Measurements from ENCODE around the gene PLPP3. TPM values are rescaled to one million over a fixed set of nuclear protein-coding genes. Genes with fewer than 3 reads are reported as not detected.

PLPP3 gene
- total and polyA plus RNA-seq, 2 donors (not counting 1 experiment from before 2014, with no cell fraction given), result 343 to 465 TPM

DNA sequence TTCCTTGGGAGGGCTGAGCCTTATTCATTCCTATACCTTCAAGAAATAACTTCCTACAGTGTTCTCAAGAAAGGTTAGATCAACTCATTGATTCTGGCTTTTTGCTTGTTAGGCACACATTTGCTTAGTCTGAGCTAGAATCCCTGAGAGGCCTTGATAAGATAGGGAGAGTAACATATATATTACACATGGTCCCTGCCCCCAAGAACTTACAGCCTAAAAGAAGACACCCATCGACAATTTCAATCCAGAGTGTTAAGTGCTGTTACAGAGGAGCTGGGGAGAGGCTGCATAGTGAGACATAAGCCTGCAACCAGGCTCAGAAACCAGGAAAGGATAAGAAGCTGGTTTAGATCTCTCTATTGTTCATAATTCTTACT lies 68.7 kb downstream of the PLPP3 start:
- no peak for DNase-seq (ENCODE audit: low read depth in 2 of 2)
- H3K36me3 ChIP-seq (ENCODE audit: control insufficient read depth, insufficient read depth, low read length), result peaks cover 51% of the 10 kb centered on the region
- H3K4me1 ChIP-seq (ENCODE audit: control insufficient read depth, extremely low read depth, insufficient read depth, low read length), result peaks cover 8% of the 10 kb centered on the region

DNA sequence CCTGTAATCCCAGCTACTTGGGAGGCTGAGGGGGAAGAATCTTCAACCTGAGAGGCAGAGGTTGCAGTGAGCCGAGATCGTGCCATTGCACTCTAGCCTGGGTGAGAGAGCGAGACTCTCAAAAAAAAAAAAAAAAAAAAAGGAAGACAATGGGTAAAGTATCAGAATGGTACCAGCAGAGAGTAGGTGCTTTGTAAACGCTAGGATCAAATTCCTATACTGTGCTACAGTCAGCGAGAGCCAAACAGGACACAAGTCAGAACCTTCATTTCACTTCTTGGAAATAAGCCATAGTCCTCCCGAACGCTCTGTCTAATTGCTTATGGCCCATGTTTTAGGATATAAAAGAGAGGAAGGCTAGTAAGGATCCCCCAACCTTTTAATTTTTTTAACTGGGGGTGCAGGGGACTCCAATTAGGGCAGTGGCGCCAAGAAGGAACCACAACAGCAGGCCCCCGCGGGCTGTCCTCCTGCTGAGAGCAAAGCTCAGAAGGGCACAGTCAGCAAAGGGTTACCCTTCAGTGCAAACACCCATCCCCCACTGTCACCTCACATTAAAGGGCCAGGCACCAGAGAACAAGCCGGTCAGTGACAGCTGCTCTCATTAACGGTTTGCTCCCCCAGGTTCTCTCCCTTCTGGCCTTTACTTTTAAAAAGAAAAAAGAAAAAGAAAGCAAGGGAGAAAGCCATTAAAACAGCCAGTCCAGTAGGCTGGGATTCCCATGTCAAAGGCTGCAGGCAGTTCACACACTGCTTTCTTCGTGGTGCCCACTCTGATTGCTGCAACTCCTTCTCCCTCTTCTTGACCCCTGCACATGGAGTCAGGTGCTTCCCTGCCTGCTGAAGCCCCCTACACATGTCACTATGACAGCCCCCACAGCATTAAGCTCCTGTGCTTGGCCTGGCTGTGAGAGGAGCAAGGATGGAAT lies 69.4 kb downstream of the PLPP3 start:
- Histone ChIP-seq H3K9me3 (ENCODE audit: control insufficient read depth, insufficient read depth, low read depth, low read length) (no peaks in the 10 kb centered on the region), H3K4me1 (ENCODE audit: control insufficient read depth, extremely low read depth, insufficient read depth, low read length) (peaks cover 8% of the 10 kb centered on the region), H4K20me1 (ENCODE audit: control insufficient read depth, extremely low read depth, insufficient read depth, low read length) (no peaks in the 10 kb centered on the region), H3K36me3 (ENCODE audit: control insufficient read depth, insufficient read depth, low read length) (peaks cover 50% of the 10 kb centered on the region), H3K4me2 (ENCODE audit: extremely low read depth, insufficient read depth, low read length) (no peak overlapping the region), H3K4me3 (replicated peaks in 1 of 4; ENCODE audit: control extremely low read depth in 1 of 4, insufficient read depth in 1 of 4, low read depth in 3 of 4, low read length in 4 of 4) (no peak overlapping the region), H3K27ac (ENCODE audit: insufficient read depth, low read length) (no peak overlapping the region), H3K27me3 (ENCODE audit: control insufficient read depth, insufficient read depth, low read length) (no peaks in the 10 kb centered on the region), H3K79me2 (ENCODE audit: control insufficient read depth, insufficient read depth, low read length) (peaks cover 21% of the 10 kb centered on the region), H3K9ac (ENCODE audit: insufficient read depth, low read length) (no peak overlapping the region), H2AFZ (ENCODE audit: low read length) (no peak overlapping the region)
- no peak for TF ChIP-seq EZH2 (IDR thresholded peaks at IDR 0.05; ENCODE audit: low read length, missing control alignments)
- no peak for TF ChIP-seq CTCF (conservative IDR thresholded peaks at IDR 0.05 in 1 of 2, IDR thresholded peaks at IDR 0.05 in 1 of 2; ENCODE audit: low read depth in 1 of 2, low read length in 2 of 2)
- no peak for DNase-seq (ENCODE audit: low read depth in 2 of 2)

More for the DNA sequence above, 68.7 kb downstream of the PLPP3 start:
- Histone ChIP-seq H4K20me1 (ENCODE audit: control insufficient read depth, extremely low read depth, insufficient read depth, low read length) (no peaks in the 10 kb centered on the region), H3K4me3 (replicated peaks in 1 of 4; ENCODE audit: control extremely low read depth in 1 of 4, insufficient read depth in 1 of 4, low read depth in 3 of 4, low read length in 4 of 4) (no peak overlapping the region), H3K79me2 (ENCODE audit: control insufficient read depth, insufficient read depth, low read length) (peaks cover 22% of the 10 kb centered on the region), H3K27ac (ENCODE audit: insufficient read depth, low read length) (no peak overlapping the region), H3K4me2 (ENCODE audit: extremely low read depth, insufficient read depth, low read length) (no peak overlapping the region), H3K9me3 (ENCODE audit: control insufficient read depth, insufficient read depth, low read depth, low read length) (no peaks in the 10 kb centered on the region), H2AFZ (ENCODE audit: low read length) (no peak overlapping the region), H3K9ac (ENCODE audit: insufficient read depth, low read length) (no peak overlapping the region), H3K27me3 (ENCODE audit: control insufficient read depth, insufficient read depth, low read length) (no peaks in the 10 kb centered on the region)
- no peak for TF ChIP-seq EZH2 (IDR thresholded peaks at IDR 0.05; ENCODE audit: low read length, missing control alignments)
- TF ChIP-seq CTCF (conservative IDR thresholded peaks at IDR 0.05 in 1 of 2, IDR thresholded peaks at IDR 0.05 in 1 of 2; ENCODE audit: low read depth in 1 of 2, low read length in 2 of 2), result no peak

DNA sequence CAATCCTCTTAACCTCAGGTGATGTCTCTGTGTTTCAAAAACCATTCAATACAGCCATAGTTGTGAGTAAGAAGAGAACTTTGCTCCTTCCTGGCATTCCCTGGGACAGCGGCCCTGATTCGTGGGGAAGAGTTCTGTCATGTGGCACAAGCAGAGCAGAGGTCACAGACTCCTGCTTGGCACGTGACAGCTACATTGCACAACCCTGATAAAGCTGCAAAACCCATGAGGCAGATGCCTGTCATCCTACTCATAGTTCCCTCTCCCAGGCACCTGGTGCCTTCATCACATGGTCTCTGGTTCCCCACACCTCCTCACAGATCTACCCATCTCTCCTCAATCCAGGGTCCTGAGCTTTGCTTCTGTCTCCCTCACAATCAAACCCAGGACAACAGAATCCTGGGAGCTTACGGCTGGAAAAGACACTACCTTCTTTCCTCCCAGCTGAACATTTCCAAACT lies 70.8 kb downstream of the PLPP3 start:
- no peaks in the 10 kb centered on the region for H3K9me3 ChIP-seq (ENCODE audit: control insufficient read depth, insufficient read depth, low read depth, low read length)
- peaks cover 8% of the 10 kb centered on the region for H3K4me1 ChIP-seq (ENCODE audit: control insufficient read depth, extremely low read depth, insufficient read depth, low read length)
- TF ChIP-seq CTCF (conservative IDR thresholded peaks at IDR 0.05 in 1 of 2, IDR thresholded peaks at IDR 0.05 in 1 of 2; ENCODE audit: low read depth in 1 of 2, low read length in 2 of 2) (no peak), EZH2 (IDR thresholded peaks at IDR 0.05; ENCODE audit: low read length, missing control alignments) (no peak)
- H3K36me3 ChIP-seq (ENCODE audit: control insufficient read depth, insufficient read depth, low read length), result peaks cover 51% of the 10 kb centered on the region
- H4K20me1 ChIP-seq (ENCODE audit: control insufficient read depth, extremely low read depth, insufficient read depth, low read length), result no peaks in the 10 kb centered on the region
- H3K9ac ChIP-seq (ENCODE audit: insufficient read depth, low read length), result no peak overlapping the region
- H3K79me2 ChIP-seq (ENCODE audit: control insufficient read depth, insufficient read depth, low read length), result peaks cover 27% of the 10 kb centered on the region
- no peaks in the 10 kb centered on the region for H3K27me3 ChIP-seq (ENCODE audit: control insufficient read depth, insufficient read depth, low read length)
- H3K4me3 ChIP-seq (replicated peaks in 1 of 4; ENCODE audit: control extremely low read depth in 1 of 4, insufficient read depth in 1 of 4, low read depth in 3 of 4, low read length in 4 of 4), result no peak overlapping the region
- H3K4me2 ChIP-seq (ENCODE audit: extremely low read depth, insufficient read depth, low read length), result no peak overlapping the region
- H3K27ac ChIP-seq (ENCODE audit: insufficient read depth, low read length), result peak overlapping the region; percentile 7
- DNase-seq (ENCODE audit: low read depth in 2 of 2), result peak; percentile 16 to 40
- no peak overlapping the region for H2AFZ ChIP-seq (ENCODE audit: low read length)

Measured in fibroblast of lung (primary cell).